OCI-LY1 (cell line): ENCODE results near the gene CD81.

Source experiments
- EZH2 ChIP-seq: fragments of 200-600 bp; sonication (generic), shearing (Covaris generic); IDR thresholded peaks from 2 replicates; pipeline ENCODE4 v1.8.0; 2017; ENCODE audit warnings: borderline replicate concordance, mixed run types, mild to moderate bottlenecking, antibody characterized with exemption, low read length, moderate library complexity, mixed read lengths
- TF ChIP-seq, protein P1 (sequence below): fragments of 200-600 bp; sonication (generic), shearing (Covaris generic); IDR thresholded peaks from 2 replicates; pipeline ENCODE4 v1.5.1; 2017; ENCODE audit warnings: mild to moderate bottlenecking, antibody characterized with exemption, low read length, moderate library complexity, mixed read lengths

DNA sequence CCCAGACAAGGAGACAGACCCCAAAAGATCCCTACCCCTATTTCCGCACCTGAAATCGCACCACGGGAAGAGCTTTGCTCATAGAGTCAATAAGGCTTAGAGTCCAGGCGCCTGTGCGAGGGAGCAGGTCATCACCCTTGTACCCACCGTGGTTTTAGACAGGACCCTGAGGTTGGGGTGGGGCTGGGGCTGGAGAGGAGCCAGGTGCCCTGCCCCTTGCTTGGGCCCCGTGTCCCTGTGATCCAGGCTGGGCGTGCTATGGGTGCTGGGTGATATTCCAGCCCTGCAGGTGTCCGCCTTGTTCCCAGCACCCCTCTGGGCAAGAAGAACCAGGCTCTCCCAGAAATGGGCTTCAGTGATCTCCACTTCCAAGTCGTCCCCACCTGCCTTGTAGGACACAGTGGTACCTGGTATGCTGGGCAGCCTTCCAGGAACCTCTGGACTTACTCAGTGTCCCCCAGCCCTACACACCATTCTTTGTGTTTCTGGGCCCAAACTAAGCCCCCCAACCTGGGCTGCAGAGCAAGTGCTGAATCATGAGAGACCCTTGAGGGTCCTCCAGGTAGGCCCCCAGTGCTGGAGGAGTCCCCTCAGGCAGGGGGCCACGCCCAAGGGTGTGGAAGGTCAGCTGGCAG lies 4.5 kb downstream of the CD81 start:
- TF ChIP-seq, protein P1, sequence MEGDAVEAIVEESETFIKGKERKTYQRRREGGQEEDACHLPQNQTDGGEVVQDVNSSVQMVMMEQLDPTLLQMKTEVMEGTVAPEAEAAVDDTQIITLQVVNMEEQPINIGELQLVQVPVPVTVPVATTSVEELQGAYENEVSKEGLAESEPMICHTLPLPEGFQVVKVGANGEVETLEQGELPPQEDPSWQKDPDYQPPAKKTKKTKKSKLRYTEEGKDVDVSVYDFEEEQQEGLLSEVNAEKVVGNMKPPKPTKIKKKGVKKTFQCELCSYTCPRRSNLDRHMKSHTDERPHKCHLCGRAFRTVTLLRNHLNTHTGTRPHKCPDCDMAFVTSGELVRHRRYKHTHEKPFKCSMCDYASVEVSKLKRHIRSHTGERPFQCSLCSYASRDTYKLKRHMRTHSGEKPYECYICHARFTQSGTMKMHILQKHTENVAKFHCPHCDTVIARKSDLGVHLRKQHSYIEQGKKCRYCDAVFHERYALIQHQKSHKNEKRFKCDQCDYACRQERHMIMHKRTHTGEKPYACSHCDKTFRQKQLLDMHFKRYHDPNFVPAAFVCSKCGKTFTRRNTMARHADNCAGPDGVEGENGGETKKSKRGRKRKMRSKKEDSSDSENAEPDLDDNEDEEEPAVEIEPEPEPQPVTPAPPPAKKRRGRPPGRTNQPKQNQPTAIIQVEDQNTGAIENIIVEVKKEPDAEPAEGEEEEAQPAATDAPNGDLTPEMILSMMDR = no peak
- no peak for TF ChIP-seq EZH2
